ENCODE data around the gene PCARE.

- TF ChIP-seq CTCF (IDR thresholded peaks at IDR 0.05) (no peak), POLR2AphosphoS5 (IDR thresholded peaks at IDR 0.05; ENCODE audit: low read depth, low read length) (no peak), SIN3A (IDR thresholded peaks at IDR 0.05; ENCODE audit: borderline replicate concordance, insufficient read depth, low read depth, low read length) (no peak), REST (IDR thresholded peaks at IDR 0.05; ENCODE audit: insufficient read depth in 1 of 2, low read depth in 2 of 2, low read length in 1 of 2) (no peak), TCF7L2 (IDR thresholded peaks at IDR 0.05; ENCODE audit: low read depth, low read length) (no peak)
Measured at GRCh38 chr2:29033656-29034055, 40.7 kb downstream of the PCARE start.
